Progenitor cell of endocrine pancreas (in vitro differentiated cells): ENCODE results near the gene OR13J1. TPM values are rescaled to one million over a fixed set of nuclear protein-coding genes. Genes with fewer than 3 reads are reported as not detected.

Experiments
- DNase-seq: peaks from one replicate; pipeline ENCODE4 v3.0.0; 2021; ENCODE audit warnings: low spot score; ENCODE audit not compliant: unreplicated experiment
- H3K27ac Mint-ChIP-seq: 2 replicates; pipeline ENCODE4 v1.8.0; 2021; ENCODE audit warnings: mild to moderate bottlenecking, moderate library complexity, mixed read lengths
- H3K27me3 Mint-ChIP-seq: 2 replicates; pipeline ENCODE4 v1.8.0; 2021; ENCODE audit warnings: mixed read lengths
- H3K36me3 Mint-ChIP-seq: 2 replicates; pipeline ENCODE4 v1.8.0; 2022; ENCODE audit warnings: mixed read lengths; ENCODE audit not compliant: insufficient read depth
- H3K4me1 Mint-ChIP-seq: 2 replicates; pipeline ENCODE4 v1.8.0; 2021; ENCODE audit warnings: low read depth, mixed read lengths
- H3K4me3 Mint-ChIP-seq: 2 replicates; pipeline ENCODE4 v1.8.0; 2021; ENCODE audit warnings: low read depth, mild to moderate bottlenecking, moderate library complexity, mixed read lengths
- H3K9me3 Mint-ChIP-seq: 2 replicates; pipeline ENCODE4 v1.8.0; 2021; ENCODE audit warnings: low read depth, mixed read lengths
- CTCF ChIP-seq: fragments of 200-600 bp; sonication (generic); IDR thresholded peaks from one replicate; pipeline ENCODE4 v1.5.0; 2021; ENCODE audit warnings: antibody characterized with exemption, mild to moderate bottlenecking; ENCODE audit not compliant: unreplicated experiment
- total RNA-seq: library from RNA; stranded (reverse); gene quantifications from 2 replicates; pipeline ENCODE4 v1.2.1, GENCODE V29; 2021

OR13J1 gene
- total RNA-seq, 1 donor from 2014 or later = not detected

GRCh38 chr9:35835766-35836165 lies 34.4 kb downstream of the OR13J1 start:
- no peak overlapping the region for H3K4me3 Mint-ChIP-seq
- H3K9me3 Mint-ChIP-seq = no peaks in the 10 kb centered on the region
- DNase-seq = no peak
- peaks cover 24% of the 10 kb centered on the region for H3K4me1 Mint-ChIP-seq
- no peak overlapping the region for H3K27ac Mint-ChIP-seq
- H3K36me3 Mint-ChIP-seq = peaks cover 6% of the 10 kb centered on the region
- H3K27me3 Mint-ChIP-seq = no peaks in the 10 kb centered on the region
- no peak for TF ChIP-seq CTCF

- no peak overlapping the region for H3K4me3 Mint-ChIP-seq
Observed at GRCh38 chr9:35835216-35835632, 35.0 kb downstream of the OR13J1 start.

GRCh38 chr9:35834260-35835215 lies 35.7 kb downstream of the OR13J1 start:
- Mint-ChIP-seq H3K4me1 (peaks cover 31% of the 10 kb centered on the region), H3K27ac (peak overlapping the region; percentile 43)

More at GRCh38 chr9:35835216-35835632, 35.0 kb downstream of the OR13J1 start:
- no peak for DNase-seq
- no peaks in the 10 kb centered on the region for H3K9me3 Mint-ChIP-seq
- no peaks in the 10 kb centered on the region for H3K27me3 Mint-ChIP-seq
- H3K27ac Mint-ChIP-seq = no peak overlapping the region
- H3K4me1 Mint-ChIP-seq = peaks cover 24% of the 10 kb centered on the region
- TF ChIP-seq CTCF = peak; percentile 49
- H3K36me3 Mint-ChIP-seq = peaks cover 6% of the 10 kb centered on the region

DNA sequence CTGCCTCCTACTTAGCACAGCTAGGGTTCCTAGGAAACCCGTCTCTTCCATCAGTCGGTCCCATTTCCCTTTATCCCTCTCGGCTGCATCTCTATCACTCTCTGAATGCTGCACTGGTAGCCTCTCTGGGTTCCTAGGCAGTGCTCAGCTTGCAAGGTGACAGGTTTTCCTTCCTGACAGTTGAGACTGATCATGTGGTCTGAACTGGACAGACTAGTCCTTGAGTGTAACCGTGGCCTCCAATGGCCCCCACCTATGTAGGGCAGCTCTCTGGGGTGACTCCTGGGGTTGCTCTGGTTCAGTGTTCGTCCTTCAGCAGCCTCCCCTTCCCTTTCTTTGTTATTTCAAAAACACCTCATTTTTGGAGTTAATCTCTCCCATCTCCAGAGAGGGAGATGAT lies 37.4 kb downstream of the OR13J1 start:
- H3K4me1 Mint-ChIP-seq = peaks cover 39% of the 10 kb centered on the region
- H3K27ac Mint-ChIP-seq = peak overlapping the region; percentile 29
- no peaks in the 10 kb centered on the region for H3K9me3 Mint-ChIP-seq
- H3K4me3 Mint-ChIP-seq = no peak overlapping the region
- no peaks in the 10 kb centered on the region for H3K36me3 Mint-ChIP-seq
- TF ChIP-seq CTCF = no peak
- no peaks in the 10 kb centered on the region for H3K27me3 Mint-ChIP-seq
- DNase-seq = no peak

More at GRCh38 chr9:35834260-35835215, 35.7 kb downstream of the OR13J1 start:
- no peak for DNase-seq
- Mint-ChIP-seq H3K9me3 (no peaks in the 10 kb centered on the region), H3K36me3 (peaks cover 3% of the 10 kb centered on the region), H3K27me3 (no peaks in the 10 kb centered on the region), H3K4me3 (no peak overlapping the region)
- TF ChIP-seq CTCF = no peak

DNA sequence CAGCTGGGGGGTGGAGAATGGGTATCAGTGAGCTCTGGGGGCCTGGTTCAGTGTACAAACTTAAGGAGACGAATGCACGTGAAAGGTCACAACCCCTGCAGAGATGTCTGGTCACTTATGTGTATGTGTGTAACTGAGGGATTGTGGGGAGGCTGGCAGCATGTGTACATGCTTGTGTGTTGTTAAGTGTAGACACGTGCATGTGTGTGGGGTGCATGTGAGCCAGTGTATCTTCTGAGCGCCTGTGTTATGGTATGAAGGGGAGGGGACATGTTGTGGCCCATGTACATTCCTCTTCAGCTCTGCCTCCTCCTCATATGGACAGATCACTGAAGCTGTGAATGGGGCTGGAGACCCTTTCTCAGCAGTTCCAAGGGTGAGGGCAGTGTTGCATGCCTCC lies 39.2 kb downstream of the OR13J1 start:
- peaks cover 3% of the 10 kb centered on the region for H3K27me3 Mint-ChIP-seq
- H3K4me1 Mint-ChIP-seq = peaks cover 39% of the 10 kb centered on the region
- DNase-seq = no peak
- peak overlapping the region; percentile 17 for H3K4me3 Mint-ChIP-seq
- TF ChIP-seq CTCF = no peak
- no peaks in the 10 kb centered on the region for H3K36me3 Mint-ChIP-seq
- H3K9me3 Mint-ChIP-seq = no peaks in the 10 kb centered on the region
- no peak overlapping the region for H3K27ac Mint-ChIP-seq
